ENCODE results near the gene ELP2.

DNA sequence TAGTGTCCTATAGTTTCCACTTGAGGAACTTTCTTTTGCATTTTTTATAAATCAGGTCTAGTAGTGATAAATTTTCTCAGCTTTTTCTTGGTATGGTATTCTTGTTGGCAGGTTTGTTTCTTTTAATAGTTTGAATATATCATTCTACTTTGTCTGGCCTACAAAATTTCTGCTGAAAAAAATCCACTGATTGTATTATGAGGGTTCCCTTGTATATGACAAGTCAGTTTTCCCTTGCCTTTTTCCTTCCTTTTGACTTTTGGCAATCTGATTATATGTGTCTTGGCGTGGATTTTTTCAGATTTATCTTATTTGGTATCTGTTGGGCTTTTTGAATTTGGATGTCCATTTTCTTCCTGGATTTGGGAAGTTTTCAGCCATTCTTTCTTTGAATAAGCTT, 99.5 kb downstream of the ELP2 start:
- TF ChIP-seq POLR2A (IDR thresholded peaks at IDR 0.05; ENCODE audit: low read depth, low read length) (no peak), POLR2AphosphoS5 (IDR thresholded peaks at IDR 0.05; ENCODE audit: low read depth, low read length) (no peak), SPI1 (IDR thresholded peaks at IDR 0.05; ENCODE audit: low read depth, low read length) (no peak)

All from GM12891 (cell line).